ENCODE data around the gene FUCA1.
"Not testable (repeated sequence)": the region's sequence is repeated elsewhere in the genome, so short reads cannot be mapped to it uniquely, and the experiment has no call there.

Gene FUCA1

GRCh38 chr1:23862640-23863039 is 5.5 kb downstream of the FUCA1 start:
- no peak for TF ChIP-seq CTCF (IDR thresholded peaks at IDR 0.05)
- Histone ChIP-seq H3K9me3 (no peaks in the 10 kb centered on the region), H3K36me3 (peaks cover 48% of the 10 kb centered on the region), H3K27ac (no peak overlapping the region), H3K4me3 (ENCODE audit: low read depth in 1 of 2, low read length in 1 of 2) (no peak overlapping the region), H3K27me3 (peaks cover 4% of the 10 kb centered on the region), H3K4me1 (ENCODE audit: control insufficient read depth in 1 of 2, insufficient read depth in 1 of 2, low read depth in 1 of 2, low read length in 1 of 2) (peaks cover 9 to 14% of the 10 kb centered on the region in 2 experiments)

DNA sequence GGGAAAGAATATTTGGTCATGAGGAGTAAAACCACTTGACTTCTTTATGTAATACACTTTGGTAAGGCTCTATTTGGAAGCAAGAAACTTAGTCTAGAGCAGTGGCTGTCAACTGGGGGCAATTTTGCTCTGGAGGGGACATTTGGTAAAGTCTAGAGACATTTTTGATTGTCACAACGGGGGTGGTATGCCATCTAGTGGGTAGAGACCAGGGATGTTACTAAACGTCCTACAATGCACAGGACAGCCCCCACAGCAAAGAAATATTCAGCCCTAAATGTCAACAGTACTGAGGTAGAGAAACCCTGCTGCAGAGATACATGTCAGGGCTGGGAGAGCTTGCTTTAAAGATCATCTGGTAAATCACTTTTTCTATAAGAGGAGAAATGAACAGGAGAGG is 13.5 kb downstream of the FUCA1 start:
- no peaks in the 10 kb centered on the region for H3K27me3 ChIP-seq
- no peak overlapping the region for H3K27ac ChIP-seq
- H3K4me1 ChIP-seq (ENCODE audit: control insufficient read depth in 1 of 2, insufficient read depth in 1 of 2, low read depth in 1 of 2, low read length in 1 of 2), result no peaks in the 10 kb centered on the region
- no peak for TF ChIP-seq CTCF (IDR thresholded peaks at IDR 0.05)
- H3K9me3 ChIP-seq, result no peaks in the 10 kb centered on the region
- H3K4me3 ChIP-seq (ENCODE audit: low read depth in 1 of 2, low read length in 1 of 2), result no peak overlapping the region
- H3K36me3 ChIP-seq, result peaks cover 43% of the 10 kb centered on the region

DNA sequence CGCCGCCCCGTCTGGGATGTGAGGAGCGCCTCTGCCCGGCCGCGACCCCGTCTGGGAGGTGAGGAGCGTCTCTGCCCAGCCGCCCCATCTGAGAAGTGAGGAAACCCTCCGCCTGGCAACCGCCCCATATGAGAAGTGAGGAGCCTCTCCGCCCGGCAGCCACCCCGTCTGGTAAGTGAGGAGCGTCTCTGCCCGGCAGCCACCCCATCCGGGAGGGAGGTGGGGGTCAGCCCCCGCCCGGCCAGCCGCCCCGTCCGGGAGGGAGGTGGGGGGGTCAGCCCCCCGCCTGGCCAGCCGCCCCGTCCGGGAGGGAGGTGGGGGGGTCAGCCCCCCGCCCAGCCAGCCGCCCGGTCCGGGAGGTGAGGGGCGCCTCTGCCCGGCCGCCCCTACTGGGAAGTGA is 15.0 kb downstream of the FUCA1 start:
- H3K27ac ChIP-seq; H3K4me1 ChIP-seq (ENCODE audit: control insufficient read depth in 1 of 2, insufficient read depth in 1 of 2, low read depth in 1 of 2, low read length in 1 of 2); H3K4me3 ChIP-seq (ENCODE audit: low read depth in 1 of 2, low read length in 1 of 2); H3K9me3 ChIP-seq; H3K27me3 ChIP-seq: not testable (repeated sequence)
- peaks cover 35% of the 10 kb centered on the region for H3K36me3 ChIP-seq

DNA sequence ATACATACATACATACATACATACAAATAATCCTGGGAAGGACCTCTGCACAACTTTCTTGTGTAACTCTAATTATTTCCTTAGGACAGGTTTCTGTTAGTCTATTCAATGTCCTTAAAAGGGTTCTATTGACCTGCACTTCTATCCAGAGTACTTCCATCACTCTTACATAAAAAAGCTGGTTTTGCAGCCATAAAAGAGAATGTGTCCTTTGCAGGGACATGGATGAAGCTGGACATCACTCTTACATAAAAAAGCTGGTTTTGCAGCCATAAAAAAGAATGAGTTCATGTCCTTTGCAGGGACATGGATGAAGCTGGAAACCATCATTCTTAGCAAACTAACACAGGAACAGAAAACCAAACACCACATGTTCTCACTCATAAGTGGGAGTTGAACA is 16.7 kb downstream of the FUCA1 start:
- not testable (repeated sequence) for H3K4me1 ChIP-seq (ENCODE audit: control insufficient read depth in 1 of 2, insufficient read depth in 1 of 2, low read depth in 1 of 2, low read length in 1 of 2); H3K9me3 ChIP-seq; H3K4me3 ChIP-seq (ENCODE audit: low read depth in 1 of 2, low read length in 1 of 2); H3K27ac ChIP-seq; H3K27me3 ChIP-seq
- H3K36me3 ChIP-seq, result peaks cover 29% of the 10 kb centered on the region

DNA sequence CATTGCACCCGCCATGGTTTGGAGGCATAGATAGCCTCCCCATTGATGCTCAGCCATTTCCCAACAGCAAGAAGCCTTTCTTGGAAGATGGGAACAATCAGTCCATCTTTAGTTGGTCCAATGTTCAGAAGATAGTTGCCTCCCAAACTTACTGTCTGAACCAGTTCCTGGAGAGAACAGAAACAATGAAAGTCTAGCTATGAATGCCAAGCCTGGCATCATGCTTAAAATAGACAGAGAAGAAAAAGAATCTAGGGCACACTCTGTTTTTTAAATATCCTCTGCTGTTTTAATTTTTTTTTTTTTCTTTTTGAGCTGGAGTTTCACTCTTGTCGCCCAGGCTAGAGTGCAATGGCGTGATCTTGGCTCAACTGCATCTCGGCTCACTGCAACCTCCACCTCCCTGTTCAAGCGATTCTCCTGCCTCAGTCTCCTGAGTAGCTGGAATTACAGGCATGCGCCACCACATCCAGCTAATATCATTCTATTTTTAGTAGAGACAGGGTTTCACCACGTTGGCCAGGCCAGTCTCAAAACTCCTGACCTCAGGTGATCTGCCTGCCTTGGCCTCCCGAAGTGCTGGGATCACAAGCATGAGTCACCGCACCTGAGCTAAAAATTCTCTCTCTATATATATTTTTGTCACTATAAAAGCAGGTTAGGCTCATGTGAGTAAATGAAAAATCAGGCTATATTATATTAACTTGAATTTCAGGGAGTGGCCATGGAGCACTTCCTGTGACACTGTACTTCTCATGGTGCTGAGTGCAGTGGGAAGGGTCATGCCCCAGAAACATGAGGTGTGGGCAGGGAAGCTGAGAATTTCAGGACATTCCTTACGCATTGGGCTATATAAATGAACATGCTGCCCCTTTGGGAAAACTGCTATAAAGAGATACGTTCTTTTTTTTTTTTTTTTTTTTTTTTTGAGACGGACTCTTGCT is 19.1 kb downstream of the FUCA1 start:
- Histone ChIP-seq H3K27me3 (no peaks in the 10 kb centered on the region), H3K4me1 (ENCODE audit: control insufficient read depth in 1 of 2, insufficient read depth in 1 of 2, low read depth in 1 of 2, low read length in 1 of 2) (no peaks in the 10 kb centered on the region), H3K4me3 (ENCODE audit: low read depth in 1 of 2, low read length in 1 of 2) (no peak overlapping the region), H3K9me3 (no peaks in the 10 kb centered on the region), H3K36me3 (peaks cover 28% of the 10 kb centered on the region), H3K27ac (no peak overlapping the region)
- no peak for TF ChIP-seq CTCF (IDR thresholded peaks at IDR 0.05)

DNA sequence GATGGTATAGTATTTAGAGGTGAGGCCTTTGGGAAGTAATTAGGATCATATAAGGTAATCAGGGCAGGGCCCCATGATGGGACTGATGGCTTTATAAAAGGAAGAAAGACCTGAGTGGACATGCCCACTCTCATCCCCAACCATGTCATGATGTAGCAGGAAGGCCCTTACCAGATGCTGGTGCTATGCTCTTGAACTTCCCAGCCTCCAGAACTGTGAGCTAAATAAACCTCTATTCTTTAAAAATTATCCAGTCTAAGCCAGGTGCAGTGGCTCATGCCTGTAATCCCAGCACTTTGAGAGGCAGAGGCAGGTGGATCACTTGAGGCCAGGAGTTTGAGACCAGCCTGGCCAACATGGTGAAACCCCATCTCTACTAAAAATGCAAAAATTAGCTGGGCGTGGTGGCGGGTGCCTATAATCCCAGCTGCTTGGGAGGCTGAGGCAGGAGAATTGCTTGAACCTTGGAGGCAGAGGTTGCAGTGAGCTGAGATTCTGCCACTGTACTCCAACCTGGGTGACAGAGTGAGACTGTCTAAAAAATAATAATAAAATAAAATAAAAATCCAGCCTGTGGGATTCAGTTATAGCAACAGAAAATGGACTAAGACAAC is 20.5 kb downstream of the FUCA1 start:
- H3K4me3 ChIP-seq (ENCODE audit: low read depth in 1 of 2, low read length in 1 of 2); H3K4me1 ChIP-seq (ENCODE audit: control insufficient read depth in 1 of 2, insufficient read depth in 1 of 2, low read depth in 1 of 2, low read length in 1 of 2); H3K27ac ChIP-seq; H3K9me3 ChIP-seq; H3K27me3 ChIP-seq: not testable (repeated sequence)
- peaks cover 28% of the 10 kb centered on the region for H3K36me3 ChIP-seq

GRCh38 chr1:23845163-23845562 is 22.9 kb downstream of the FUCA1 start:
- TF ChIP-seq CTCF (IDR thresholded peaks at IDR 0.05), result no peak
- Histone ChIP-seq H3K27me3 (no peaks in the 10 kb centered on the region), H3K9me3 (no peaks in the 10 kb centered on the region), H3K36me3 (peaks cover 23% of the 10 kb centered on the region), H3K27ac (no peak overlapping the region), H3K4me3 (ENCODE audit: low read depth in 1 of 2, low read length in 1 of 2) (no peak overlapping the region), H3K4me1 (ENCODE audit: control insufficient read depth in 1 of 2, insufficient read depth in 1 of 2, low read depth in 1 of 2, low read length in 1 of 2) (no peaks in the 10 kb centered on the region)
